ENCODE results near the gene LRP8.

DNA sequence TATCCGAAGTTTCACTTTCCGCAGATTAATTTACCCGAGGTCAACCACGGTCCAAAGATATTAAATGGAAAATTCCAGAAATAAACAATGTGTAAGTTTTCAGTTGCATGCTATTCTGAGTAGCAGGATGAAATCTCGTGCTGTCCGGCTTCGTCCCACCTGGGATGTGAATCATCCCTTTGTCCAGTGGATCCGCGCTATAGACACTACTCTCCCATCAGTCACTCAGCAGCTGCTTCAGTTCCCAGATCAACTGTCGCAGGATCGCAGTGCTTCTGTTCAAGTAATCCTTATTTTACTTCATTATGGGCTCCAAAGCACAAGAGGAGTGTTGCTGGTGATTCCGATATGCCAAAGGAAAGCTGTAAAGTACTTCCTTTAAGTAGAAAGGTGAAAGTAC, 8.3 kb upstream of the LRP8 start:
- TF ChIP-seq POLR2A (IDR thresholded peaks at IDR 0.05) (no peak), POLR2AphosphoS5 (IDR thresholded peaks at IDR 0.05) (no peak), EP300 (IDR thresholded peaks at IDR 0.05) (no peak)
- TF ChIP-seq, protein P1, sequence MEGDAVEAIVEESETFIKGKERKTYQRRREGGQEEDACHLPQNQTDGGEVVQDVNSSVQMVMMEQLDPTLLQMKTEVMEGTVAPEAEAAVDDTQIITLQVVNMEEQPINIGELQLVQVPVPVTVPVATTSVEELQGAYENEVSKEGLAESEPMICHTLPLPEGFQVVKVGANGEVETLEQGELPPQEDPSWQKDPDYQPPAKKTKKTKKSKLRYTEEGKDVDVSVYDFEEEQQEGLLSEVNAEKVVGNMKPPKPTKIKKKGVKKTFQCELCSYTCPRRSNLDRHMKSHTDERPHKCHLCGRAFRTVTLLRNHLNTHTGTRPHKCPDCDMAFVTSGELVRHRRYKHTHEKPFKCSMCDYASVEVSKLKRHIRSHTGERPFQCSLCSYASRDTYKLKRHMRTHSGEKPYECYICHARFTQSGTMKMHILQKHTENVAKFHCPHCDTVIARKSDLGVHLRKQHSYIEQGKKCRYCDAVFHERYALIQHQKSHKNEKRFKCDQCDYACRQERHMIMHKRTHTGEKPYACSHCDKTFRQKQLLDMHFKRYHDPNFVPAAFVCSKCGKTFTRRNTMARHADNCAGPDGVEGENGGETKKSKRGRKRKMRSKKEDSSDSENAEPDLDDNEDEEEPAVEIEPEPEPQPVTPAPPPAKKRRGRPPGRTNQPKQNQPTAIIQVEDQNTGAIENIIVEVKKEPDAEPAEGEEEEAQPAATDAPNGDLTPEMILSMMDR (IDR thresholded peaks at IDR 0.05): no peak

All from stomach (tissue), 4 donors.